RWPE2 (cell line): ENCODE measurements around the gene HTT.

Experiments used
- ATAC-seq: fragments of 200-7000 bp; cut with Tn5 transposase; 3 replicates; pipeline ENCODE4 v1.9.1; 2021; ENCODE audit warnings: low read depth
- DNase-seq: peaks from one replicate; pipeline ENCODE4 v3.0.0-alpha.2; 2020; ENCODE audit warnings: low spot score
- H3K27ac ChIP-seq: fragments of 450-650 bp; 2 replicates; pipeline ENCODE4 v1.5.1; 2017; ENCODE audit warnings: mild to moderate bottlenecking; ENCODE audit not compliant: poor library complexity, severe bottlenecking
- H3K27me3 ChIP-seq: fragments of 250-450 bp; sonication (Bioruptor Pico); 2 replicates; pipeline ENCODE4 v1.5.1; 2021; ENCODE audit warnings: mild to moderate bottlenecking, moderate library complexity; ENCODE audit not compliant: insufficient read depth, poor library complexity, severe bottlenecking
- H3K36me3 ChIP-seq: fragments of 250-450 bp; sonication (Bioruptor Pico); 2 replicates; pipeline ENCODE4 v1.5.1; 2020; ENCODE audit warnings: low read depth, mild to moderate bottlenecking, moderate library complexity
- H3K4me1 ChIP-seq: fragments of 250-450 bp; sonication (Bioruptor Pico); 2 replicates; pipeline ENCODE4 v1.5.1; 2021; ENCODE audit warnings: mild to moderate bottlenecking, moderate library complexity; ENCODE audit not compliant: insufficient read depth, poor library complexity, severe bottlenecking
- H3K4me3 ChIP-seq: fragments of 250-450 bp; sonication (Bioruptor Pico); 2 replicates; pipeline ENCODE4 v1.5.1; 2021; ENCODE audit warnings: mild to moderate bottlenecking, moderate library complexity; ENCODE audit not compliant: severe bottlenecking
- H3K9me3 ChIP-seq: fragments of 250-450 bp; sonication (Bioruptor Pico); 2 replicates; pipeline ENCODE4 v1.5.1; 2021; ENCODE audit warnings: mild to moderate bottlenecking, moderate library complexity; ENCODE audit not compliant: severe bottlenecking
- TF ChIP-seq, protein P1 (sequence below): fragments of 450-650 bp; IDR thresholded peaks from one replicate; pipeline ENCODE4 v1.5.1; 2017; ENCODE audit warnings: mild to moderate bottlenecking, moderate library complexity; ENCODE audit not compliant: poor library complexity, severe bottlenecking

Gene HTT

DNA sequence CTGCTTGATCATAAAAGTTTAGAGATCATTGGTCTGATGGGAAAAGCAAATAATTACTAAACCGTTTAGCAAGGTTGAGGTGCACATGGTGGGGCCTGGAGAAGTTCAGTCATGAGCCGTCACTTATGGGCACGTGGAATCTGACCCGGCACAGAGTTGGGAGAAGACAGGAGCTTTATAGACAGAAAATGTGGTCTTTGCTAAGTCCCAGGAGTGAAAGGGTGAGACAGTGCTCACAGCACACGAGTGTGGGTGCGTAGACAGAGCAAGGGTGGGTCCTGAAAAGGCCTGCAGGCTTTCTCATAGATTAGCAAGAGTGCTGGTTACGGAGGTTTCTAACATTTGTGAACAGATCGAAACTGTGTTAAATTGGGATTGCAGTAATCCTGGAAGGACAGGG is 43.8 kb downstream of the HTT start:
- Histone ChIP-seq H3K4me1 (peaks cover under 1% of the 10 kb centered on the region), H3K27me3 (no peaks in the 10 kb centered on the region), H3K36me3 (peaks cover 82% of the 10 kb centered on the region), H3K4me3 (no peak overlapping the region), H3K27ac (no peak overlapping the region), H3K9me3 (no peaks in the 10 kb centered on the region)
- TF ChIP-seq, protein P1, sequence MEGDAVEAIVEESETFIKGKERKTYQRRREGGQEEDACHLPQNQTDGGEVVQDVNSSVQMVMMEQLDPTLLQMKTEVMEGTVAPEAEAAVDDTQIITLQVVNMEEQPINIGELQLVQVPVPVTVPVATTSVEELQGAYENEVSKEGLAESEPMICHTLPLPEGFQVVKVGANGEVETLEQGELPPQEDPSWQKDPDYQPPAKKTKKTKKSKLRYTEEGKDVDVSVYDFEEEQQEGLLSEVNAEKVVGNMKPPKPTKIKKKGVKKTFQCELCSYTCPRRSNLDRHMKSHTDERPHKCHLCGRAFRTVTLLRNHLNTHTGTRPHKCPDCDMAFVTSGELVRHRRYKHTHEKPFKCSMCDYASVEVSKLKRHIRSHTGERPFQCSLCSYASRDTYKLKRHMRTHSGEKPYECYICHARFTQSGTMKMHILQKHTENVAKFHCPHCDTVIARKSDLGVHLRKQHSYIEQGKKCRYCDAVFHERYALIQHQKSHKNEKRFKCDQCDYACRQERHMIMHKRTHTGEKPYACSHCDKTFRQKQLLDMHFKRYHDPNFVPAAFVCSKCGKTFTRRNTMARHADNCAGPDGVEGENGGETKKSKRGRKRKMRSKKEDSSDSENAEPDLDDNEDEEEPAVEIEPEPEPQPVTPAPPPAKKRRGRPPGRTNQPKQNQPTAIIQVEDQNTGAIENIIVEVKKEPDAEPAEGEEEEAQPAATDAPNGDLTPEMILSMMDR: no peak
- DNase-seq (no peak), ATAC-seq (no peak)

DNA sequence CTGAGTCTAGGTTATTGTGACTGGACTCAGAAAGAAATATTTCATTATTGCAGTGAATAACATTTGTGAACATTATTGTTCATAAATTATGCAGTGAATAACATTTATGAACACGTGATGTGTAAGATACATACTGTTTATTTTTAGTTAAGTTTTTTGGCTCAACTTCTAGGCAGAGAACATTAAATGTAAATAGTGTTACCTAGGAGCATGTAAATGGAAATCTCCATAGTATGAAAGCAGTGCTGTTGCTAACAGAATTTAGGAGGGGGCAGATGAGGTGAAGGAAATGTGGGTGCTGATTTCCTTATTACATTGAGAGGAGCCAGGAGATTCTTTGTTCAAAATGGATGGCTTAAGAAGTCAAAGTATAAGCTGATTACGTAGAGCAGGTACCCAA is 45.0 kb downstream of the HTT start:
- DNase-seq (no peak), ATAC-seq (no peak)
- no peak overlapping the region for H3K4me3 ChIP-seq
- H3K27ac ChIP-seq: no peak overlapping the region
- H3K27me3 ChIP-seq: no peaks in the 10 kb centered on the region
- TF ChIP-seq, protein P1: no peak
- no peaks in the 10 kb centered on the region for H3K9me3 ChIP-seq
- H3K4me1 ChIP-seq: no peaks in the 10 kb centered on the region
- H3K36me3 ChIP-seq: peaks cover 77% of the 10 kb centered on the region

DNA sequence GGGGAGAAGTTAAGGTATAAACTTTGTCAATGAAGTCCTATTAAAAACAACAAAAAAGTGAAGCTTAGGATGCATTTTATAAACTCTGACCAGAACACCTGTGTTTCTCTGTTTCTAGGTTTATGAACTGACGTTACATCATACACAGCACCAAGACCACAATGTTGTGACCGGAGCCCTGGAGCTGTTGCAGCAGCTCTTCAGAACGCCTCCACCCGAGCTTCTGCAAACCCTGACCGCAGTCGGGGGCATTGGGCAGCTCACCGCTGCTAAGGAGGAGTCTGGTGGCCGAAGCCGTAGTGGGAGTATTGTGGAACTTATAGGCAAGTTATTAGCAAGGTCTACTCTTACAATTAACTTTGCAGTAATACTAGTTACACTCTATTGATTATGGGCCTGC is 46.6 kb downstream of the HTT start:
- H3K4me1 ChIP-seq: no peaks in the 10 kb centered on the region
- H3K27me3 ChIP-seq: no peaks in the 10 kb centered on the region
- no peaks in the 10 kb centered on the region for H3K9me3 ChIP-seq
- ATAC-seq (no peak), DNase-seq (no peak)
- H3K27ac ChIP-seq: no peak overlapping the region
- TF ChIP-seq, protein P1: no peak
- peaks cover 72% of the 10 kb centered on the region for H3K36me3 ChIP-seq
- H3K4me3 ChIP-seq: no peak overlapping the region

DNA sequence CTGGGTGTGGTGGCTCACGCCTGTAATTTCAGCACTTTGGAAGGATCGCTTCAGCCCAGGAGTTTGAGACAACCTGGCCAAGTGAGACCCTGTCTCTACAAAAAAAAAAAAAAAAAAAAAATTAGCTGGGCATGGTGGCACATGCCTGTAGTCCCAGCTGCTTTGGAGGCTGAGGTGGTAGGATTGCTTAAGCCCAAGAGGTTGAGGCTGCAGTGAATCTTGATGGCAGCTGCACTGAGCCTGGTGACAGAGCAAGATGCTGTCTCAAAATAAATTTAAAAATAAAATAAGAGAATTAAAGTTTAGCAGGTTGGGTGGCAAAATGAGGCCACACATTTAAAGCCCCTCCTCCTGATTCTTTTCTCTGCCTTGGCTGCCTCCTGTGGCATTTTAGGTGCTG is 47.1 kb downstream of the HTT start:
- no peak for ATAC-seq
- Histone ChIP-seq H3K4me3 (no peak overlapping the region), H3K36me3 (peaks cover 69% of the 10 kb centered on the region), H3K27ac (no peak overlapping the region), H3K4me1 (no peaks in the 10 kb centered on the region), H3K27me3 (no peaks in the 10 kb centered on the region), H3K9me3 (no peaks in the 10 kb centered on the region)
- no peak for DNase-seq
- TF ChIP-seq, protein P1: no peak

DNA sequence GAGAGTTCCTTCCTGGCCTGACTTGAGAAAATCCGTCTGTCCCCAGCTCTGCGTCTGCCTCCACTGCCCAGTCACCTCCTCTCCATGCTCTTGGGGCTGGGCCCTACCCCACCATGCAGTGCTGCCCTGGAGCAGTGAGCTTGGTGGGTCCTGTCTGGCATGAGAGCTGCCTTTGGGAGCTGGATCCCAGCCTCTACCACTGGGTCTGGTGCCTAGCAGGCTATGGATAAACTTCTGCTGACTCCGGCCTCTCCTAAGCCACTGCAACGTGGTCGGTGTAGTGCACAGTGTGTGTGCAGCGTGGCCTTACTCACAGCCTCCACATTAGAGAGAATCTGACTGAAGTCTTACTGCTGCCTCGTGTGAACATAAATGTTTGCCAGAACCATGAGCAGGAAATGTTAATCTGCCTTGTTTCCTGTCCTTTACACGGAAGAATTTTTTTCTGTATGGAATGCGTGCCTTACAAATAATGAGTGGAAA is 47.6 kb downstream of the HTT start:
- Histone ChIP-seq H3K9me3 (no peaks in the 10 kb centered on the region), H3K36me3 (peaks cover 66% of the 10 kb centered on the region)
- ATAC-seq: no peak

More for the DNA sequence above, 47.6 kb downstream of the HTT start:
- Histone ChIP-seq H3K27ac (peak overlapping the region; percentile 5), H3K27me3 (no peaks in the 10 kb centered on the region), H3K4me3 (no peak overlapping the region), H3K4me1 (no peaks in the 10 kb centered on the region)
- DNase-seq: no peak
- TF ChIP-seq, protein P1: no peak
